GM18508 (cell line): ENCODE measurements around the gene CYP19A1.

ENCODE experiments used
- ATAC-seq: cut with Tn5 transposase; IDR thresholded peaks from one replicate; pipeline ENCODE4 v1.9.1; 2021; ENCODE audit warnings: moderate number of reproducible peaks; ENCODE audit not compliant: insufficient read depth, unreplicated experiment

CYP19A1 gene

DNA sequence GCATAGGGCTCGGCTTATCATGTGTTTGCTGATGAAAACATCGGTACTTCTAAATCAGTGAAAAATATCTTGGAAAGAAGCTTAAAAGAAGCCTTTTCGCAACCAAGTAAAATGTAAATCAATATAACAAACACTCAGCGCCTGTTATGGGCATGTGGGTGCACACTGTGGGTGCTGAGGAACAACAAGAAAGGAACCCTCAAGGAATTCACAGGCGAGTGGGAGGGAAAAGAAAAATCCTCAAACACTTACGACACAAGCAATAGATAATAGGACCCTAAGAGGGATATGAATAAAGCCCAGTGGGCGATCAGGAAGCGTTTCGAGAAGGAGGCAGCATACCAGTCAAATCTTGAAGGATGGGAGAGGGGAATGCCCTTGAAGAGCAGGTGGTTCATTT lies 25.0 kb upstream of the CYP19A1 start:
- ATAC-seq: no peak

DNA sequence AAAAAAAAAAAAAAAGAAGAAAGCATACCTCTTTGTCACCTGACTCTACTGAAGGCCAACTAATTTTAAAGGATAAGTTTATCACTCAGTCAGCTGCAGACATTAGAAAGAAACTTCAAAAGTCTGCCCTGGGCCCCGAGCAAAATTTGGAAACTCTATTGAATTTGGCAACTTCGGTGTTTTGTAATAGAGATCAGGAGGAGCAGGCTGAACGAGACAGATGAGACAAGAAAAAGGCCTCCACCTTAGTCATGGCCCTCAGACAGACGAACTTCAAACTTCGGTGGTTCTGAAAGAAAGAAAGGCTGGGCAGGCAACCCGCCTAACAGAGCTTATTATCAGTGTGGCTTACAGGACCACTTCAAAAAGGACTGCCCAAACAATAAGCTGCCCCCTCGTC lies 21.6 kb upstream of the CYP19A1 start:
- no peak for ATAC-seq

DNA sequence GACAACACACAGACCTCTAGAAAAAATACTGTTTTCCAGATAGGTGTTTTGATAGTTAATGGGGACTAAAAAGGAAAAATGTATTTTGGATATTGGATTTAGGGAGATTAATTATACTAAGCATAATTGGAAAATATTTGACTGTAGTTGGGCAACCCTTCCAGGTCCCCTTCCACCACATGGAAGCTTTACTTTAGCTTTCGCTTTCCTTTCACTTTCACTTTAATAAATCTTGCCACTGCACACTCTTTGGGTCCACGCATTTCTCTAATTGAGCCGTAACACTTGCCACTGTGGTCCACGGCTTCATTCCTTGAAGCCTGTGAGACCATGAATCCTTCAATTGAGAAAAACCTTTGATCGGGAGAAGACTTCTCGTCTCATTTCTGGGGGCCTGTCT lies 18.6 kb upstream of the CYP19A1 start:
- ATAC-seq: no peak

DNA sequence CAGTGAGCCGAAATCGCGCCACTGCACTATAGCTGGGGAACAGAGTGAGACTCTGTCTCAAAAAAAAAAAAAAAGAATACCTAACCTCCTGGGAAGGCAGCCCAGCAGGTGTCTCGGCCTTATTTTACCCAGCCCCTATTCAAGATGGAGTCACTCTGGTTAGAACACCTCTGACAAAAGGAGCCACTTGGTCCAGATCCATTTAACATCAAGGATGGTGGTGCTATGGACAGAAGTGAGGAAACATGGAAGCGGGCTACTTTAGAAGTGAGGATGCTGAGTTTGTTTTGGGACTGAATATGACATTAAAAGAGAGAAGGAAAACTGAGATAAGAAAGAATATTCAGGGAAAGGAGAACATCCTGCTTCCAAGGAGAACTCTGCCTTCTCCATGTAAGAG lies 17.8 kb upstream of the CYP19A1 start:
- ATAC-seq: no peak

DNA sequence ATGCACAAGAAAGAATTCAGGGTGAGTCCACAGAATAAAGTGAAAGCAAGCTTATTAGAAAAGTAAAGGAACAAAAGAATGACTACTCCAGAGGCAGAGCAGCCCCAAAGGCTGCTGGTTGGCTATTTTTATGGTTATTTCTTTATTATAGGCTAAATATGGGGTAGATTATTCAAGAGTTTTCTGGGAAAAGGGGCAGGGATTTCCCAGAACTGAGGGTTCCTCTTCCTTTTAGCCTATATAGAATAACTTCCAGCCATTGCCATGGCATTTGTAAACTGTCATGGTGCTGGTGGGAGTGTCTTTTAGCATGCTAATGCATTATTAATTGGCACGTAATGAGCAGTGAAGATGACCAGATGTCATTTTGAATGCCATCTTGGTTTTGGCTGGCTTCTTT lies 16.7 kb upstream of the CYP19A1 start:
- no peak for ATAC-seq

DNA sequence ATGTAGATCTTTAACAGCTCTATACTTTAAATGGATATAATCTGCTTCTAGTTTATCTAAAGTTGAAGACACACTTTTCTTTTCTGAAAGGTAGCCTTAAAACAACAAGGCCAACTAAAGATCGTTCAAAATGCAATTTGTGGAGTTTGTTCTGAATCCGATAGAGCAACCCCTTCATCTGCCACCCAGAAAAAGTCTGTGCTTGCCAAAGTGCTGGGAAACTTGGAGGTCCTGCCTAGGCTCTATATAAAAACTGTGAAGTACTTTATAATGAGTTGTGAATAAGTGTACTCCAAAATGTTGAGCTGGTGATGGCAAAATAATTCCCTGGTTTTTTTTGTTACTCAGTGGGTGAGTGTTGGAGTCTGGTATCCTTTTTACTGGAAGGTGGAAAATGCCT lies 15.6 kb upstream of the CYP19A1 start:
- no peak for ATAC-seq

DNA sequence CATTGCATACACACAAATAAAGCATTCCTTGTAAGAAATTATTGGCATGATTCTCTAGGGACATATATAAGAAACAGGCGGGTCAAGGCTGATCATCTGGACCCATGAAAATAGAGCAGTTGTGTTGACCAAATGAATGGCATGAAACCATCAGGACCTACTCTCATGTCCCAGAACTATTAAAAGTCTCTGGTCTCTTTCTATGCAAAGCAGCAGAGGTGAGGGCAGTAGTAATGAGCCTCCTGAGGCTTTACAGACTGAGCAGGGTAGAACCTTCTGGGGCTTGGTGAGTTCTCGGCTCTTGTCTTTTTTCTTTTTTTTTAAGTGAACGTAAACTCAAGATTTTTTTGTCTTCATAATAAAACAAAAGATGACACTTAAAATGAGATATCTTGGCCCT lies 12.3 kb upstream of the CYP19A1 start:
- no peak for ATAC-seq

DNA sequence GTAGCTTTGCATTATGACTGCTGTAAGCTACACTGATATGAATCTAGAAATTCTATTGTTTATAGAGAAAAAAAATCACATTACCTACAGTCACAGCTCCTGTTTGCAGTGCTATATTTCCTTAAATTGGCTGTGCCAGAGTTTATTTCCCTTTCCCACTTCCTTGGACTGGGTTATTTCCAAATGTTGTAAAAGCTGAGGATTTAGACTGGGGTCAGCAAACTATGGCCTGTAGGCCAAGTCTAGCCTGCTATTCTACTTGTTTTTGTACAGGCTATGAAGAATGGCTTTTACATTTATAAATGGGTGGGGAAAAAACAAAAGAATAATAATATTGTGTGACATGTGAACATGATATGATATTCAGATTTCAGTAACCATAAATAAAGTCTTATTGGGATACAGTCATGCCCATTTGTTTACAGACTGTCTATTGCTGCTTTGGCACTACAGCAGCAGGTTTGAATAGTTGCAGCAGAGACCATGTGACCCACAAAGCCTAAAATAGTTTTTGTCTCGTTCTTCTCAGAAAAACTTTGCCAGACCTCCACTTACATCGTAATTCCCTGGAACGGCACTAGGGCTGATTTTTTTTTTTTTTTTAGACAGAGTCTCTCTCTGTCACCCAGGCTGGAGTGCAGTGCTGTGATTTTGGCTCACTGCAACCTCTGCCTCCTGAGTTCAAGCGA lies 10.9 kb upstream of the CYP19A1 start:
- no peak for ATAC-seq

DNA sequence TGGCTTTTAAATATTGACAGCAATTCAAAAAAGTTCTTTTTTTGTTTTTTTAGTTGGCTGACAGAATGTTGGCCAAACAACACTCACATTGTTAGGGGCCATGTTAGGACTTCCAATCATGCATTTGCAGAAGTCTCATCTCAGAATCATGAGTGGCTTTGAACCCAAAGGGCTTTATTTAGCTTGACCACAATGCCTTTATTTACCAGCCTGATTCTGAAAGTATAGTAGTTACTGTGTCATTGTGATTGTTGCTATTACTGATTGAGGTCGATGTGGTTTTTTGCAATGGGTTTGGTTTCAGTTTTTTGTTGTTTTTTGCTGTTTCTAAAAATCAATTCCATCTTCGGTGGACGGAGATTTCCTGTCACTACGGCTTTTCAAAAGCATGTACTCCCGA lies 10.3 kb upstream of the CYP19A1 start:
- ATAC-seq: peak; percentile 84

DNA sequence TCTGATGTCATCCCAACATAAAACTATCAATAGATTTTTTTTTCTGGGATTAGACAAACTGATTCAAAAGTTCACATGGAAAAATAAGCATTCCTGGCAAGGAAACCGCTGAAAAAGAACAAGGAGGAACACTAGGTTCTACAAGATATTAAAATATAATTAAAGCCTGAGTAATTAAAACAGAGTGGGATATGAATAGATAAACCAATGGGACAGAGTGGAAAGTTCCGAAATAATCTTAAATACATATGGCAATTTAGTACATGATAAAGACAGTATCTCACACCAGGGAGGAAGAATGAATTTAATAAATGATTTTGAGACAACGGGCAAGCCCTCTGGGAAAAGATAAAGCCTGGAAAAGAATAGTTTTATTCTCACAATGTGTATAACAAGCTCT lies 7.7 kb upstream of the CYP19A1 start:
- no peak for ATAC-seq

DNA sequence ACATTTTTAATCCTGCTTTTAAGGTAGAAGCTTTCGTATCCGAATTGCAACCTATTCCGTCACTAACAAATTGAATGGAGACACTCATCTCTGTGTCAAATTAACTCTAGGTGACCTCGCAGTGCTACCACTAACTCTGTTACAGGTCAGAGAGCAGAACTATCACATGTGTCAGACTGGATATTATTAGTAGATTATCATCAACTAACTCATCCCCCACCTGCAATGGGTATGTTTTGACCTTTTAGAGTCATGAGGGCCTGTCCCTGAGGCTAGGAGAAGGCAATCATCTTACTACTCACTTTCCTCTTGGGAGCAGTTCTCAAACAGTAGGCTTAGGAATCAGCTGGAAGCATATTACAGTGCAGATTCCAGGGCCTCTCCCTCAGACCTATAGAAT lies 5.1 kb upstream of the CYP19A1 start:
- ATAC-seq: no peak

DNA sequence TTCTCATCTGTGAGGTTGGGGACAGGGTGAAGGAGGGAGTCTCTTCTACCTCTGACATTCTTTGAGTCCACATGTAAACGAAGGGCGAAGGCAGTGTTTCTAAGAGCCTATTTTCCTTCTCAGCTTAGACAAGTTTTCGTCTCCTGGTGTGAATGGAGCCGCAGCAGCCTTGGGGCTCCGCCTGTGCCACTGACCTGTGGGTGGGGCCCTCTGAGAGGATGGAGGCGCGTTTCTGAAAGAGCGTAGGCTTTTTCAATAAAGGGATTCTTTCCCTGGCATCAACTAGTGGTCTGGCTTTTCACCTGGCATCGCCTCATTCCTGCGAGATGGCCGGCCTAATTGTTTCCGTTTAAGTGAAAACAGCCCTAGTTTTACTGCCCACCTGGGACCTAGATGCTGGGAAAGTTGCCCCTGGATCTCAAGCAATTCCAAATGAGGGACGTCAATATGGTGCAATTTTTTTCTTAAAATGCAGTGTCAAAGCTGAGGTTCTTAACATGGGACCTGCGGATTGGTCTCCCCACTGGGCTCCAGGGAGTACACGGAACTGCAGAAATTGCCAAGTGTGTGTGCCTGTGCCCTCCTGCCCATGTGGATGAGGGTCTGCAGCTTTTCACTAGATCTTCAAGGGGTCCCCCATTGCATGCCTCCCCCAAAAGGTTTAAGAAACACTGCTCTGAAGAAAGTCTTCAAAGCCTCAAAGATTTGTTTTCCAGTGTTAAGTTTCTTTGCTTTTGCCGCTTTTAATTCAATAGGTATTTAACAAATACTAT lies 4.0 kb upstream of the CYP19A1 start:
- no peak for ATAC-seq

DNA sequence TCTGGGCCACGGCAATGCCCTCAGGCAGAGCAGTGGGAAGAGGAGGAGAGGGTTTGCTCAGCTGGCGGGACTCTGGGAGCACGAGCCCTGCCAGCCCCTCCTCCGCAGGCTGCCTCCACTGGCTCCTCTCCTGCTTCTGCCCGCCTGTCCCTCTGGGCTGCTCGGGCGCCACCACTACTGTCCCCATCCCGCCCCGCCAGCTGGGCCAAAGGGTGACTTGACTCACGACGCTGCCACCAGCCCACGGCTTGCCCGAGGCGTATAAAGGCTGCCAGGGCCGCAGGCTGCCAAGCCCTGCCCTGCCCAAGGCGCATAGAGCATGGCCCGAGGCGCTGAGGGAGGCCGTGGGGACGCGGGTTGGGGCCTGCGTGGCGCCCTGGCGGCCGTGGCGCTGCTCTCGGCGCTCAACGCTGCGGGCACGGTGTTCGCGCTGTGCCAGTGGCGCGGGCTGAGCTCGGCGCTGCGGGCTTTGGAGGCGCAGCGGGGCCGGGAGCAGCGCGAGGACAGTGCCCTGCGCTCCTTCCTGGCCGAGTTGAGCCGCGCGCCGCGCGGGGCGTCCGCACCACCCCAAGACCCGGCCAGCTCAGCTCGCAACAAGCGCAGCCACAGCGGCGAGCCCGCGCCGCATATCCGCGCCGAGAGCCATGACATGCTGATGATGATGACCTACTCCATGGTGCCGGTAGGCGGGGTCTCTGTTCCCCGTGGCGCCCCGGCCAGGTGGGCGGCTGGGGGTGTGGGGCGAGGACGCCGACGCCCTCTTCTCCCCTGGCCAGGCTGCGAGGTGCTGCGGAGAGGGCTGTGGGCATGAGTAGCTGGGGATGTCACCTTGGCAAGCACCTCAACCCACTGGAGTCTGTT lies 3.2 kb upstream of the CYP19A1 start, which contains the start of gene GLDN:
GLDN (plus strand) TSS at position 290 of the 861 bp plus-strand sequence; CDS start at position 320, 30 bp downstream.
- ATAC-seq: no peak

DNA sequence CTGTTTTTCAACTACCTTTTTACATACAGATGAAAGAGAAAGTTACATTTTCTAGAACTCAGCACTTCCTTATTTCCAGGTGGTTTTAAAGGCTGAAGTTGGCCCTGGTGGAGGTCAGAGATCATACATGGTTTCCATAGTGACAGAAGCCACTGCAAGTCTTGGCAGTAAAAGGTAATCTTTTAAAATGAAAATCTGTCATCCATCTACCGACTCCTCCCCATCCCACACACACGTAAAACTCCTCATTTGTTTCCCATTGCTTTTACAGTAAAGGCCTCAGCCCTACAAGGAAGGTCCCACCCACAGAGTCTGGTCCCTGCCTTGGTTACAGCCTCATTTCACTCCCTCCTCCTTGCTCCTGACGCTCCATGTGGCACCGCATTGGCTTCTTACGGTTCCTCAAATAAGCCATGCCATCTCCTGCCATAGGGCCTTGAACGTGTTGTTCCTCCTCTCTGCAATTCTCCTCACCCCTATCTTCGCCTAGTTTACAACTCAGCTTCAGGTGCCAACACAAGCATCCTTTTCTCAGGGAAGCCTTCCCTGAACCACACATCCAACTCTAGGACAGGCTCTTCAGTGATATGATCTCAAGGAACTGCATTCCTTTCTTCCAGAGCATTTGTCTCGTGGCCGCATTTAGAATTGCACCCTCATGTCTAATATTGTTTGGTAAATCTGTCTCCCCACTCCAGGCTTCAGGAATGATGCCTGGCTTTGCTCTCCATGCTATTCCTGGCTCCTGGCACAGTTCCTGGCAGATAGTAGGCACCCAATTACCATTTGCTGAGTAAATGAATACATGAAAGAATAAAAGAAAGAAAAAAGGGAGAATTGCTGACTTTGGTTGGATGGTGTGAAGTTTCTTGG lies 2.6 kb downstream of the CYP19A1 start:
- peak; percentile 55 for ATAC-seq

DNA sequence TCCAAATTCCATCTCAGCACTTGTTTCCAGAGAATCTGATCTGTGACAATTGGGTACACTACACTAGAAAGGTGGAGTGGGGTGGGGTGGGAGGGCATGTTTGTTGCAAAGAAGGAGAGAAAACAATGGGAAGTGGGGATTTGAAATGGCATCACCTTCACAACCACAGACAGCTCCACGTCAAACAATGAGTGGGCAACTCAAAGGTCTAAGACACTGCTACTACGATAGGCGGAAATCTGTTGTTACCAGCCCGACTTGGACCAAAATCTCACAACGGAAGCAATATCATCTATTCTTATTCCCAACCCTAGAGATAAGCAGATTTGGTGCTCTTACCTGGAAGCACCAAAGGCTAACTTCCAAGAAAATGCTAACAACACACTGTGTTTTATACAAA lies 3.3 kb downstream of the CYP19A1 start:
- ATAC-seq: peak; percentile 6

DNA sequence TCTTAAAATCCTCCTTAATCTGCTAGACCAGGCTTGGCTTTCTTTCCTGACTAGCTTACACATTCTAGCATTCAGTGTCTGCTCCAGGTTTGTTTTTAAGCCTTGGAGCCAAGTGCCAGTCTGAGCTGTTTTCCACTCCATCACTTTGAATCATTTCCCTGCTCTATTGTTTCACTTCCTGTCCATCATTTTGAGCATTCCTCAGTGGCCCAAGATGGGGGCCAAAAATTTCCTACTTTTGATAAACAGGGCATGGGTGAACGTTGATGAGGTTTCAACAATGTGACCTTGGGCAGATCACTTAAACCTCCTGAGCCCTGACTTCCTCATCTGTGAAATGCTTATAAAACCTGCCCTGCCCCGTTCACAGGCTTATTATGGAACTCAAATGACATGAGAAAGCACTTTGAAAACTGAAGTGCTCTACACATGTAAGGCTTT lies 4.4 kb downstream of the CYP19A1 start:
- ATAC-seq: no peak

DNA sequence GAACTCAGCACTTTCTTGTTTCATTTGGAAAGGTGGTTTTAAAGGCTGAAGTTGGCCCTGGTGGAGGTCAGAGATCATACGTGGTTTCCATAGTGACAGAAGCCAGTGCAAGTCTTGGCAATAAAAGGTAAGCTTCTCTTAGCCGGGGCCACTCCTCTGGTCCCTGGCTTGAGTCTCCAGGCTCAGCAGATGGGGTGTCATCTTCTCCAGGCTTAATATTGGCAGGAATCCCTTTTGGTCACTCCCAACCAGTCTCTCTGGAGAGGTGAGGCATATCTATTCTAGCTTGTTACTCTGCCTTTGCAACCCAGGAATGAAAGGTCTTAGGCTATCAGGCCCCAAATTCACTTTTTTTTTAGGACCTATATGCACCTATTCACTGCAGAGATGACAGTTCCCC lies 4.8 kb downstream of the CYP19A1 start:
- ATAC-seq: no peak

DNA sequence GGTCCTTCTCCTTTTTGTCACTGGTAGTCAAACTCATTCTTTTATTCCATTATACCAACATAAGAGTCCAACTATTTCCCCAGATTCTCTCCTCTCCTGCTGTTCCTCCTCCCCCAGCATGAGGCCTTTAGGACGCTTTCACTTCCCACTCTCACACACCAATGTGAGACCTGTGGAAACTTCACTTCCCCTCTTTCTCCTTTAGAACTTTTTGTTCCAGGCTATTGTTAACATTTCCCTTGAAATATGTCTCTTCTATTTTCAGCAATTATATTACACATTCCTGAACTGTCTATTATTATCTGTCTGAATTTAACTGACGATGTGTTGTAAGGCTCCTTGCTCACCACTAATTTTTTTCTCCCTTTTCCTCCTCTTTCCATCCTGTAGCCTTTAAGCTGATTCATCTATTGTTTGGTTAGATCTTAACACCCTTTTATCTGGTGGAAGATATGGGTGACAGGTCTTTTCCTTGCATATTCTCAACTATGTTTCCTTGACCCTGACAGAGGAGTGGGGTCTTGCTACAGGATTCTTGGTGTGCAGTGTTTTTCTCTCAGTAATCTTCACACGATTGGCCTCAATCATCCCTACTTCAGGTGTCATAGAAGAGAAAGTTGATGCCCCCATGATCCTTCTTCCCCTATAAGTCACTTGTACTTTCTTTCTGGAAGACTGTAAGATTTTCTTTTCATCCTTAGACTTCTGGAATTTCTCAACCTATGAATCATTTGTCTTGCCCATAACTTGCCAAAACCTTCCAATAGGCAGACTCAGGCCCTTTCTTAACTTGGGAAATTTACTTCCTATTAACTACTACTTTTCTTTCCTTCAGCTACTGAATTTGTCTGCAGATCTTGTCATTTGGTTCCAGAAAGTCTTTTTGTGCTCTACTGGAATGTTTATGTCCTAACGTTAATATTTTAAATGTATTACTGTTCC lies 5.9 kb downstream of the CYP19A1 start:
- no peak for ATAC-seq

DNA sequence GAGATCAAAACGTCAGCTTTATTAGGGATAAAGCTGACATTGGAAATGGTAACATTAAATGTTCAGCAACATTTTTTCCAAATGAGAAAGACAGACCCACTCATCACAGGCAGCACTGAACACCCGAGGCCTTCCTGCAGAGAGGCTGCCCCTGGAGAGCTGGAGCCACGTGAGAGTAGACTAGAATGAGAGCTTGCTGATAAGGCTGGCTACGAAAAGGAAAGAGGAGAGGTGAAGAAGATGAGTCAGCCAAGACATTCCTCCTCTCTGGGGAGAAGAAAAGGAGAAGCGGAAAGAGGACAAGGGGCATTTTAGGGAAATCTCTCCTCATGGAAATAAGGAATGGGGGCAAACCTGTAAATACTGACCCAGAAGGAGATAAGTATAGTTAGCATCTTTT lies 7.3 kb downstream of the CYP19A1 start:
- ATAC-seq: no peak
